ENCODE results near the gene SLC12A8. TPM values are rescaled to one million over a fixed set of nuclear protein-coding genes. Genes with fewer than 3 reads are reported as not detected.

Gene SLC12A8
- total RNA-seq, 1 donor from 2014 or later, result 8.0 TPM

DNA sequence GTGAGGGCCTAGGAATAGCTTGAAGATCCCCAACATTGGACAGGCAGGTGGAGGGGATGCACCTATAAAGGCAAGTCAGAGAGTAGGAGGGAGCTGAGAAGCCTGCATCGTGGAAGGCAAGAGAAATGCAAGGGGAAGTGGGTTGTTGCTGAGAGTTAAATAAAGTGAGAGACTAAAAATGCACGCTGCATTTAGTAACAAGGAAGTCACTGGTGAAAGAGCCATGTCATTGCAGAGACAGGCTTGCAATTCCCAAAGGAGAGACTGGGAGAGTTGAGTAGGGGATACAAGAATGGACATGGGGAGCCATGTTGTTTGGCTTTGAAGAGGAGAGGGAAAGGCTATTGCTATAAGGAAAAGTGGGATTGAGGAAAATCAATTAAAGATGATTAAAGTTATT, 79.7 kb downstream of the SLC12A8 start:
- DNase-seq (ENCODE audit: low spot score in 2 of 2, unreplicated experiment in 2 of 2), result no peak
- H3K27ac Mint-ChIP-seq, result no peak overlapping the region
- H3K27me3 Mint-ChIP-seq (ENCODE audit: low read depth), result peaks cover 9% of the 10 kb centered on the region
- H3K9me3 Mint-ChIP-seq, result no peaks in the 10 kb centered on the region
- H3K4me1 Mint-ChIP-seq, result peaks cover 13% of the 10 kb centered on the region
- peaks cover 1% of the 10 kb centered on the region for H3K36me3 Mint-ChIP-seq
- no peak overlapping the region for H3K4me3 Mint-ChIP-seq
- TF ChIP-seq, protein P1, sequence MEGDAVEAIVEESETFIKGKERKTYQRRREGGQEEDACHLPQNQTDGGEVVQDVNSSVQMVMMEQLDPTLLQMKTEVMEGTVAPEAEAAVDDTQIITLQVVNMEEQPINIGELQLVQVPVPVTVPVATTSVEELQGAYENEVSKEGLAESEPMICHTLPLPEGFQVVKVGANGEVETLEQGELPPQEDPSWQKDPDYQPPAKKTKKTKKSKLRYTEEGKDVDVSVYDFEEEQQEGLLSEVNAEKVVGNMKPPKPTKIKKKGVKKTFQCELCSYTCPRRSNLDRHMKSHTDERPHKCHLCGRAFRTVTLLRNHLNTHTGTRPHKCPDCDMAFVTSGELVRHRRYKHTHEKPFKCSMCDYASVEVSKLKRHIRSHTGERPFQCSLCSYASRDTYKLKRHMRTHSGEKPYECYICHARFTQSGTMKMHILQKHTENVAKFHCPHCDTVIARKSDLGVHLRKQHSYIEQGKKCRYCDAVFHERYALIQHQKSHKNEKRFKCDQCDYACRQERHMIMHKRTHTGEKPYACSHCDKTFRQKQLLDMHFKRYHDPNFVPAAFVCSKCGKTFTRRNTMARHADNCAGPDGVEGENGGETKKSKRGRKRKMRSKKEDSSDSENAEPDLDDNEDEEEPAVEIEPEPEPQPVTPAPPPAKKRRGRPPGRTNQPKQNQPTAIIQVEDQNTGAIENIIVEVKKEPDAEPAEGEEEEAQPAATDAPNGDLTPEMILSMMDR (IDR thresholded peaks at IDR 0.05; ENCODE audit: unreplicated experiment), result no peak

DNA sequence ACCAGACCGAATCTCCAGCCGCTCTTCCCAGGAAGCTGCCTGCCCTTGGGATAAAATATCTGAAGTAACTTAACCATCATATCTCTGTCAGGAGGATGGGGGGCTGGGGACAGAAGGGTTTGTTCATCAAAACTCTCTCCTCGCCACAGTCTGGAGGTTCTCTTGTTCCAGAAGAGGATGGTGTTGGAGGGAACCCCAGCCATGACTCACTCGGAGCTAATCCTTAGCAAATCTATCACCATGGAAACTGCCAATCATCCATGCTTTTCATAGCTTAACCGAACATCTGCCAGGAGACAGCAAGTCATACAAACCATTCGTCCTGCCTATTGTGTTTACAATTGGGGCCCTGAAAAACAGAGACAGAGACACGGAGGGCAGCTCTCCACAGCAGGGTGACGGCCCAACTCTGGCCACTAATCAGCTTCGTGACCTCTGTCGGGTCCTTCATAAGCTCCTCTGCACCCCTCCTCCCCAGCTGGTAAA, 83.0 kb downstream of the SLC12A8 start:
- TF ChIP-seq, protein P1 (IDR thresholded peaks at IDR 0.05; ENCODE audit: unreplicated experiment), result no peak
- no peaks in the 10 kb centered on the region for H3K36me3 Mint-ChIP-seq
- H3K27me3 Mint-ChIP-seq (ENCODE audit: low read depth), result peaks cover 8% of the 10 kb centered on the region
- peak overlapping the region; percentile 59 for H3K27ac Mint-ChIP-seq
- no peaks in the 10 kb centered on the region for H3K9me3 Mint-ChIP-seq
- no peak for DNase-seq (ENCODE audit: low spot score in 2 of 2, unreplicated experiment in 2 of 2)
- H3K4me3 Mint-ChIP-seq, result no peak overlapping the region
- peaks cover 30% of the 10 kb centered on the region for H3K4me1 Mint-ChIP-seq

DNA sequence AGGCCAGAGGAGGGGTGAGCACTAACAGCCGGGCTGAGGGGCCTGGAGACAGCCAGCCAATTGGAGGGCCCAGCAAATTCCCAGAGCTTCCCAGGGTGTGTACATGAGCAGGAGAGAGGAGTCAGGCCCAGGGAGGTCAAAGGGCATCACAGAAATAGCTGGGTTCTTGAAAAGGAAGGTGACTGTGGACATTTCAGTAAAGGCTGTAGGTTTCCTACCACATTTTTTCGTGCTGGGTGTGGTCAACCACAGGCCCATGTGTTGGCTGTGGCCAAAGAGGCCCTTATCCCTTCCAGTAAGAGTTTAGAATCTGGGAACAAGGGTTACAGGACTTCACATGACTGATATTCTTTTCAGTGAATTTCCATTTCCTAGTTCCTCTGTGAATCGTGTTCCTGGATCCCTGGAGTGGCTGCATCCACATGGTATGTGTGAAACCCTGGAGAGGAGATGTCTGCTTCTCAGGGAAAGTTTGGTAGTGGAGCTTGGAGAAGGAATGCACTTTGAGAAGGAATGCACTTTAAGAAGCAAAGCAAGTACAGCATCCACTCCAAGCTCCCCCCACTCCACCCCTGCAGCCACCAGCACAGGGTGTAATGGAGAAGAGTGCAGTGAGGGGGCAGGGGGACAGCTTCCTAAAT, 83.6 kb downstream of the SLC12A8 start:
- no peaks in the 10 kb centered on the region for H3K36me3 Mint-ChIP-seq

DNA sequence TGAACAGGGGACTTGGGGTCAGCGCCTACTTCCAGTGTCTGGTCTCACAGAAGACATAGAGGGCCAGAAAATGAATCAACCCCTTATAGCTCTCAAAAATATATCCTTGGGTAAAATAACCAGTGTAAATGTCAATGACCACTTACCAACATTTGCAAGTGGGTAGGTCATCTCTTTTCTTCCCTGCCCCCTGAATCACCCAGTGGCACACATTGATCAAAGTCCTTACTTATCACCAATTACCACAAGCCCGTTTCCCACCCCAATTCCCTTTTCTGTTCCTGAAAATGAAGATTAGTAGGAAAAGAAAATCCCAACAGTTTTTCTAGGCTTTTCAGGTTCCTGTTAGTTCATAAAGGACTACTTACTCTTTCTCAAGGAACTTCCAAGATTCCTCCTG, 86.2 kb downstream of the SLC12A8 start:
- Mint-ChIP-seq H3K4me1 (peaks cover 41% of the 10 kb centered on the region), H3K4me3 (no peak overlapping the region), H3K36me3 (peaks cover 3% of the 10 kb centered on the region), H3K27ac (peak overlapping the region; percentile 77), H3K27me3 (ENCODE audit: low read depth) (peaks cover 30% of the 10 kb centered on the region), H3K9me3 (no peaks in the 10 kb centered on the region)
- TF ChIP-seq, protein P1 (IDR thresholded peaks at IDR 0.05; ENCODE audit: unreplicated experiment), result no peak
- no peak for DNase-seq (ENCODE audit: low spot score in 2 of 2, unreplicated experiment in 2 of 2)

More for the DNA sequence above, 83.6 kb downstream of the SLC12A8 start:
- DNase-seq (ENCODE audit: low spot score in 2 of 2, unreplicated experiment in 2 of 2), result no peak
- no peaks in the 10 kb centered on the region for H3K9me3 Mint-ChIP-seq
- TF ChIP-seq, protein P1 (IDR thresholded peaks at IDR 0.05; ENCODE audit: unreplicated experiment), result no peak
- H3K27ac Mint-ChIP-seq, result peak overlapping the region; percentile 50
- H3K27me3 Mint-ChIP-seq (ENCODE audit: low read depth), result peaks cover 11% of the 10 kb centered on the region
- H3K4me1 Mint-ChIP-seq, result peaks cover 32% of the 10 kb centered on the region
- no peak overlapping the region for H3K4me3 Mint-ChIP-seq

DNA sequence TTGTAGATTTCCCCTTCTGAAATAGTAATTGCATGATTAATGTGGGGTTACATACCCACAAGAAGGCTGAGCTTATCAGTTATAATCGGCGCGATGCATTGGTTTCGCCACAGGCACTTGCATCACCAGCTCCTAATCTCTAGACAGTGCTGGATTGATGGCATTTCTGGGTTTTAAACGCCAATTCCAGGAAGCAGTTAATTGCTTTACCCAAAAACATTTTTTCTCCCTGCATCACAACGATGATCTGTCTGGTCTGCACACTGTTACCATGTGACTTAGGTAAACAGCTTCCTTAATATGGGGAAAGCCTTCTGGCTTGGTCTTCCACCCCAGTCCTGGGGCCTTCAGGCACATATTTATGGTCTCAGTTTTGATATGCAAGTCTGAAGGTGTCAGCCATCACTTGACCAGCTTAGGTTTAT, 86.7 kb downstream of the SLC12A8 start:
- peak overlapping the region; percentile 83 for H3K27ac Mint-ChIP-seq
- TF ChIP-seq, protein P1 (IDR thresholded peaks at IDR 0.05; ENCODE audit: unreplicated experiment), result no peak
- no peak for DNase-seq (ENCODE audit: low spot score in 2 of 2, unreplicated experiment in 2 of 2)
- no peak overlapping the region for H3K4me3 Mint-ChIP-seq
- peaks cover 35% of the 10 kb centered on the region for H3K27me3 Mint-ChIP-seq (ENCODE audit: low read depth)
- peaks cover 46% of the 10 kb centered on the region for H3K4me1 Mint-ChIP-seq
- peaks cover 3% of the 10 kb centered on the region for H3K36me3 Mint-ChIP-seq
- no peaks in the 10 kb centered on the region for H3K9me3 Mint-ChIP-seq

Measured in mesothelial cell of epicardium (in vitro differentiated cells).